GM19193 (cell line): ENCODE results near the gene TTC7B.

Experiments
- POLR2A ChIP-seq: IDR thresholded peaks from 4 replicates; pipeline ENCODE4 v1.6.1; 2011; ENCODE audit not compliant: insufficient read depth, insufficient read length; ENCODE audit errors: extremely low read depth

TTC7B gene

GRCh38 chr14:90512329-90512991 lies 303.8 kb downstream of the TTC7B start:
- TF ChIP-seq POLR2A = no peak

GRCh38 chr14:90511795-90512328 lies 304.4 kb downstream of the TTC7B start:
- no peak for TF ChIP-seq POLR2A

- no peak for TF ChIP-seq POLR2A
Measured at GRCh38 chr14:90511252-90511651, 305.0 kb downstream of the TTC7B start.

- TF ChIP-seq POLR2A = no peak
Measured at GRCh38 chr14:90510159-90510558, 306.1 kb downstream of the TTC7B start.

- TF ChIP-seq POLR2A = no peak
Measured at GRCh38 chr14:90509403-90509802, 306.8 kb downstream of the TTC7B start.

- TF ChIP-seq POLR2A = no peak
Measured at GRCh38 chr14:90508536-90509254, 307.5 kb downstream of the TTC7B start.

- no peak for TF ChIP-seq POLR2A
Measured at GRCh38 chr14:90508036-90508435, 308.2 kb downstream of the TTC7B start.

GRCh38 chr14:90507428-90507827 lies 308.8 kb downstream of the TTC7B start:
- TF ChIP-seq POLR2A = no peak

GRCh38 chr14:90506748-90507147 lies 309.5 kb downstream of the TTC7B start:
- TF ChIP-seq POLR2A = no peak

GRCh38 chr14:90505531-90505930 lies 310.7 kb downstream of the TTC7B start:
- no peak for TF ChIP-seq POLR2A

- TF ChIP-seq POLR2A = no peak
Measured at GRCh38 chr14:90504643-90505042, 311.6 kb downstream of the TTC7B start.

- no peak for TF ChIP-seq POLR2A
Measured at GRCh38 chr14:90503582-90503981, 312.6 kb downstream of the TTC7B start.

GRCh38 chr14:90502760-90503159 lies 313.5 kb downstream of the TTC7B start:
- TF ChIP-seq POLR2A = no peak

- no peak for TF ChIP-seq POLR2A
Measured at GRCh38 chr14:90500665-90501370, 315.4 kb downstream of the TTC7B start.

GRCh38 chr14:90499908-90500664 lies 316.1 kb downstream of the TTC7B start:
- TF ChIP-seq POLR2A = no peak
